ENCODE data around the gene RNF157.
"Not testable (repeated sequence)": the region's sequence is repeated elsewhere in the genome, so short reads cannot be mapped to it uniquely, and the experiment has no call there.

RNF157 gene

GRCh38 chr17:76219670-76220383, 20.5 kb downstream of the RNF157 start:
- H3K4me3 ChIP-seq (replicated peaks; ENCODE audit: low read depth, low read length) = no peak overlapping the region
- no peak for DNase-seq (ENCODE audit: low read depth)
- no peak for TF ChIP-seq CTCF (IDR thresholded peaks at IDR 0.05; ENCODE audit: low read length, missing control alignments)

GRCh38 chr17:76217081-76217480, 23.2 kb downstream of the RNF157 start:
- no peak for DNase-seq (ENCODE audit: low read depth)

GRCh38 chr17:76213491-76213890, 26.8 kb downstream of the RNF157 start:
- no peak overlapping the region for H3K4me3 ChIP-seq (replicated peaks; ENCODE audit: low read depth, low read length)
- DNase-seq (ENCODE audit: low read depth) = no peak
- no peak for TF ChIP-seq CTCF (IDR thresholded peaks at IDR 0.05; ENCODE audit: low read length, missing control alignments)

More at GRCh38 chr17:76217081-76217480, 23.2 kb downstream of the RNF157 start:
- no peak overlapping the region for H3K4me3 ChIP-seq (replicated peaks; ENCODE audit: low read depth, low read length)
- no peak for TF ChIP-seq CTCF (IDR thresholded peaks at IDR 0.05; ENCODE audit: low read length, missing control alignments)

GRCh38 chr17:76208120-76208519, 32.2 kb downstream of the RNF157 start:
- no peak for DNase-seq (ENCODE audit: low read depth)
- no peak for TF ChIP-seq CTCF (IDR thresholded peaks at IDR 0.05; ENCODE audit: low read length, missing control alignments)
- H3K4me3 ChIP-seq (replicated peaks; ENCODE audit: low read depth, low read length) = no peak overlapping the region

GRCh38 chr17:76207275-76208059, 32.8 kb downstream of the RNF157 start:
- TF ChIP-seq CTCF (IDR thresholded peaks at IDR 0.05; ENCODE audit: low read length, missing control alignments) = no peak
- H3K4me3 ChIP-seq (replicated peaks; ENCODE audit: low read depth, low read length) = no peak overlapping the region
- DNase-seq (ENCODE audit: low read depth) = no peak

GRCh38 chr17:76205542-76206144, 34.6 kb downstream of the RNF157 start:
- not testable (repeated sequence) for H3K4me3 ChIP-seq (replicated peaks; ENCODE audit: low read depth, low read length)

GRCh38 chr17:76204277-76204676, 36.0 kb downstream of the RNF157 start:
- H3K4me3 ChIP-seq (replicated peaks; ENCODE audit: low read depth, low read length) = no peak overlapping the region
- peak; percentile 40 for DNase-seq (ENCODE audit: low read depth)
- TF ChIP-seq CTCF (IDR thresholded peaks at IDR 0.05; ENCODE audit: low read length, missing control alignments) = no peak

More at GRCh38 chr17:76205542-76206144, 34.6 kb downstream of the RNF157 start:
- DNase-seq (ENCODE audit: low read depth) = not testable (repeated sequence)

All from fibroblast of pulmonary artery (primary cell).